GM18909 (cell line): ENCODE results near the gene ASB2.

ENCODE experiments used
- ATAC-seq: cut with Tn5 transposase; IDR thresholded peaks from one replicate; pipeline ENCODE4 v1.9.1; 2021; ENCODE audit warnings: mild to moderate bottlenecking; ENCODE audit not compliant: unreplicated experiment, poor library complexity

ASB2 gene

DNA sequence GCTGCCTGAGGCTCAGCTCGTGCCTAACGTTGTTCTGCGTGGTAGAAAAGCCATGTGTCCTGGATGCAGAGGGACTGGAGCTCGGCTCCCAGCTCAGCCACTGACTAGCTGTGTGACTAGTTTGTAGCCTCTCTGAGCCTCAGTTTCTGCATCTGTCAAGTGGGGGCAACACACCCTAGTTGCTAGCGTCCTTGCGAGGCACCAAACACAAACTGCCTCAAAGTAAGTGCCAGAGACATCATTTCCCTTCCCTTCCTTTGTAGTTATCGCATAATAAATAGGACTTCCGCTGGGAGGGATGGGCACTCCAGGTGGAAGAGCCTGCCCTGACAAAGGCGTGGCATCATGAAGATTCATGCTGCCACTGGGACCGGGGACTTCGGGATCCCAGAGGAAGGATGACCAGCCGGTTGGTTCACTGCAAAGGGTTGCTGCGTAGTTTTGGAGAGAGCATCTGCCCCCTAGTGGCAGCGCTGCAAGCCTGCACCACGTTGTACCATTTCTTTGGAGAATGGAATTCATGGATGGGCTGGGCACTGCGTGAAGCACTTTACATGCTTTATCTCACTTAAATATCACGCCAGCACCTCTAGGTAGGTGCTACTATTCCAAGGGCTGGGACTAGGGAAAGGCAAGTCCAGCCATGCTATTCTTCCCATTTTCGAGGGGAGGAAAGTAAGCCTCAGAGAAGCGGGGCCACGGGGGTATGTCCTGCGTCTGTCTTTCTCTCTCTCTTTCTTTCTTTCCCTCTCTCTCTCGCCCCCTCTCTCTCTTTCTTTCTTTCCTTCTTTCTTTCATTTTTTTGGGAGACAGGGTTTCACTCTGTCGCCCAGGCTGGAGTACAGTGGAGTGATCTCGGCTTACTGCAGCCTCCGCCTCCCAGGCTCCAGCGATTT lies 25.4 kb upstream of the ASB2 start:
- peak; percentile 58 for ATAC-seq

DNA sequence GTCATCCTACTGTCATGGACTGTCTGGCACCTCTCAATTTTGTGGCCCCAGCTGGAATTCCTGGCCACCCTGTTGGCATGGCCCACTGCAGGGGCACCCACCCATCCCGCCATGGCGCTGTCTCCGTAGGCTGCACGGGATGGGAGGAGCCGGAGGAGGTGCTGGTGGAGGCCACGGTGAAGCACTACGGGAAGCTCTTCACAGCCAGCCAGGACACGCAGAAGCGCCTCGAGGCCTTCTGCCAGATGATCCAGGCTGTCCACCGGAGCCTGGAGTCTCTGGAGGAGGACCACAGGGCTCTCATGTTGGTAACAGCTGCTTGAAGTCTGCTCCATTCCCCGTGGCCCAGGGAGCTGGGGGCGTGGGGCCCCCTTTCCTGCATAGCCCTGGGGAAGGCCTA lies 24.6 kb upstream of the ASB2 start:
- no peak for ATAC-seq

DNA sequence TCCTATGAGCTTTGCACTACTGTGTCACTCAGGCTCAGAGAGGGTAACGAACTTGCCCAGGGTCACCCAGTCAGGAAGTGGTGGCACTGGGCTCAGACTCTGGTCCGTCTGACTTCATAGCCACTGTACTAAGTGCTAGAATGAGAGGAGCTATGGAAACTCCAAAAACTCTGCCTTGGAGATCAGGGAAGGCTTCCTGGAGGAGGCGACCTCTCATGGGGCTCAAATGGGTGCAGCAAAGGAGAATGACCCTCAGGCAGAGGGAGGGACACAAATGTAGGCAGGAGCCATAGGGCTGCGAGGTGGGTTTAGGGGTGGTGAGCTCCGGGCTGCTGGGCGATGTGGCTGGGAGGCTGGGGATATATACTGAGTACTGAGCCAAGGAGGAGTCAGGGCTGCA lies 23.9 kb upstream of the ASB2 start:
- no peak for ATAC-seq

DNA sequence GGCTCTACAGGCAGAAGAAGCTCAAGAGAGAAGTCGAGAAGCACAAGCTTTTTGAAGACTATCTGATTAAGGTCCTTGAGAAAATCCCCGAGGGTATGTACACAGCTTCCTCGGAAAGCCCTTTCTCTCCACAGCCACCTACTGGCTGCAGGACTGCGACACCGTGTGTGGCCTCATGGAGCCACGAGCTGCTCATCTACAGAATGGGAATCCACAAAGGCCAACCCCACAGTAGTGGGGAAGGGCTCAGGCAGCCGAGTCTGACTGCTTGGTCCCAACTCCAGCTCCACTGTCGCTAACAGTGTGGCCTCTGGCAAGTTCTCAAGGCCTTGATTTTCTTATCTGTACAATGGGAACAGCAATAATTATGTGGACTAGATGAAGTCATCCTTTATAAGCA lies 23.2 kb upstream of the ASB2 start:
- ATAC-seq = no peak

DNA sequence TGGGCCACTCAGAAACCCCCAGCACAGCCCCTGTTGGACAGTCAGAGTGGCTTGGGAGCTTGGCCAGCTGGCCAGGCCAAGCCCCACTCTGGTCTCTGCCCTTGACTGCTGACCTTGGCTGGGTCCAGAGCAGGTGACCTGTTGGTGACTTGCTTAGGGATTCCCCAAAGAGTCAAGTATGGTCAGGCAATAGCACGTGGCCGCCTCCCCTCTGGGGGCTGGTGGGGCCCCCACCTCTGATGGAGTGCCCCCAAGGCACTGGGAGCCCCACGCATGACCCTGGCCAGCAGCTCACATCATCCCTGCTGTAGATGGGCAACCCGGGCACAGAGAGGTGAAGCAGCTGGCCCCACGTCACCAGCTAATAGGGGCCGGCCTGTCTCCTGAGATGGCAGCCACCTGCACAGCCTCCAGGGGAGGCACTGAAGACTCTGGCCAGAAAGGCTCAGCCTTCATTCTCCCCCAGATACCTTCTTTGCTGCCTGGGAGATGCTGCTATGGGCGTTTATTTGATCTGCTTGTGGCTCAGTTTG lies 22.6 kb upstream of the ASB2 start:
- ATAC-seq = no peak

DNA sequence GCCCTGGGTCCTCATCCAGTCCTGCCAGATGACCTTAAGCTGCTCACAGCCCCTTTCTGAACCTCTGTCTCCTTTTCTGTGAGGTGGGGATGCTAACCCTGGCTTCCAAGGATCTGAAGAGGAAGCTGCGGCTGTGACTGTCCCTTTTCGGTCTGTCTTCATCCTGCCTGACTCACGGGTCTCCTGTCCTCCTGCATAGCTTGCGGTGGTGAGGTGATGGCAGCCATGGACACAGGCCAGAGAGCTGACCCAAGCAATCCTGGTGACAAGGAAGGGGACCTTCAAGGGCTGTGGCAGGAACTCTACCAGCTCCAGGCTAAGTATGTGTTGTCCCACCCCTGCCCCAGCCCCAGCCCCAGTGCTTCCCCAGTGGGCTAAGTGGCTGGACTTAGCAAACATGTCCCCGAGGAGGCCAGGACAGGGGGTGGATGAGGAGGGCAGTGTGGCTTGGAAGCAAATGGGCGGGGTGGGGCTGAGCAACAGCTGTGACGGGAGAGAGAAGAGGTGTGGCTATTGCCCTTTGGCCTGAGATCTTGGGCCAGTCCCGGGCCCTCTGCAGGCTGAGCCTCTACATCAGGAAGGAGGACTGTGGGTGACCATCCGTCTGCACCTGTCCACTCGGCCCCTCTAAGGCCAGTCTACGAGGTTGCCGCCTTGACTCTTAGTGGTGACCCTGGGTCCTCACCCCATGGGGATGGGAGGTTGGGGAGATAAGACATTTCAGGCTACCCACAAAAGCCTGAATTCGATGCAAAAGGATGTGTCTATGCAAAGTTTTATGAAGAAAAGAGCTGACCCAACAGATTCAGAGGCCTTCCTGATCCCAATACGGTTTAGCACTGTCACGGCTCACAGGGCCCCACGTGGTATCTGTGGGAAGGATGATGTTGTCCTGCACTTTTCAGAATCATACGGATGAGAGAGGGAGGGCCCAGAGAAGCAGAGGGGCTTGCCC lies 21.8 kb upstream of the ASB2 start:
- ATAC-seq = no peak

DNA sequence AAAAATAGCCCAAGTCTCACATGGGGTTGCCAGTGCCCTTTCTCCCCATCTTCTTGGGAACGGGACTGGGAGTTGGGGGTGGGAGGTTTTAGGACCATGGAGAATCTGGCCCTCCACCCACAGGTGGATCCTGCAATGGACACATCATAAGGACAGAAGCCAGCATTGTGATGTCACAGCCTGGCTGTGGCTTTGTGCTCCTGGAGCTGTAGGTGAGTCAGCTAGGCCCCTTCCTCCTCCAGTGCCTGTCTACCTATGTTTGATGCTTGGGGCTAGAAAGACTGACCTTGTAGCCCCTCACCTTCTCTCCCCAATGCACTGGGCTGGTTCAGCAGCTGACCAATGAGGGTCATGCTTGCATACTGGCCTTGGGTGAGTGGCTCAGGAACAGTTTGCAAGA lies 20.7 kb upstream of the ASB2 start, which contains the start of gene CCDC197:
CCDC197 (plus strand) TSS at position 220 of the 400 bp plus-strand sequence. CDS start 831 bp downstream, outside the sequence.
- ATAC-seq = no peak

DNA sequence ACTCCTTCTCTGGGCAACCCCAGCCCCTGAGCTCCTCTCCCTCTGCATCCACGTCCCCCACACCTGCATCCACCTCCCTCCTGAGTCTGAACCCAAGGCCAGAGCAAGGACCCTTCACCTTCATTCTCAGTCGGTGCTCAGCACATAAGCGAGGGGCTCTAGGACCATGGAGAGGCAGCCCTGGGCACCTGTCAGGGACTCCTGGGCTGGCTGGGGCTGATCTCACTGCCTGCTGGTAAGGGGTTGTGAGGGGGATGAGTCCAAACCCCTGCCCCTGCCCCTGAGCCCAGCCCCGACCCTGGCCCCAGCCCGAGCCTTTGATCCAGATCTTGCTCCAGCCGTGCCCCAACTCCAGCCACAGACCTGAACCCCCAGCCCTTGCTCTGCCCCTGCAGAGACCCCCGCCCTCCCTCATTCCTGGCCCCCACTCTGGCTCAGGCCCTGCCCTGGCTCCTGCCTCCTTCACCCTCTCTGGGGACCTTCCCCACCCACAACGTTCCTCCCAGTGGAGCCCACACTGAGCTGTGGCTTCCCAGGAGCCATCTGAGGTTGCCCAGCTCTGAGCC lies 19.8 kb upstream of the ASB2 start:
- no peak for ATAC-seq

DNA sequence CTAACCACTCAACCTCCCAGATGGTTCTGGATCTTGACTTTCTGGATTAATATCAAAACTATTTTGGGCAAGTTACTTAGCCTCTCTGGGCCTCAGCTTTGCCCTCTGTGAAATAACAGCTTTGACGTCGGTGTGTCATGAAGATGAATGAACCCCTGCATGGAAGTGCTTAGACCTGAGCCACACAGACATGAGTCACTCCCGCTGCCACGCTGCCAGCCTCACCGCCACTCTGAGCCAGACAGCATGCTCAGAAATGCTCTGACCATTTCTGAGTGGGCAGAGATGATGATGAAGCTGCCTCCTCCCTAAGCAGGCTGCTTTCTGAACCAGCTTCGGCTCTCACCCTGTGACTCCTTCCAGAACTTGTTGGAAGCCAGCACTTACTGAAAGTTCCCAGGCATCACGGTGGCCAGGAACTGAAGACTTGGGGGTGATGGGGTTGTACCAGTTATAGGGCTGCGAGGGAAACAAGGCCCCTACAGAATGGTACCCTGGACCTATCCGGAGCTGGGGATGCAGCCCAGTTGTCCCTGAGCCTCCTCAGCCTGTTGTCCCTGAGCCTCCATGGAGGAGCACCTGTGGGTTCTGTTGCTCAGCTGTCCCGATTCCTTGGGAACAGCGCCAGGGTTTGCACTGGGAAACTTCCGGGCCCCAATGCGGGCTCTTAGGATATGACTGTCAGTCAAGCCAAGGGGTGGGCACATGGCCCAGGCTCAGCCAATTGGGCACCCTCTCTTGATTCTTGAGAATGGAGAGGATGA lies 18.7 kb upstream of the ASB2 start:
- no peak for ATAC-seq

DNA sequence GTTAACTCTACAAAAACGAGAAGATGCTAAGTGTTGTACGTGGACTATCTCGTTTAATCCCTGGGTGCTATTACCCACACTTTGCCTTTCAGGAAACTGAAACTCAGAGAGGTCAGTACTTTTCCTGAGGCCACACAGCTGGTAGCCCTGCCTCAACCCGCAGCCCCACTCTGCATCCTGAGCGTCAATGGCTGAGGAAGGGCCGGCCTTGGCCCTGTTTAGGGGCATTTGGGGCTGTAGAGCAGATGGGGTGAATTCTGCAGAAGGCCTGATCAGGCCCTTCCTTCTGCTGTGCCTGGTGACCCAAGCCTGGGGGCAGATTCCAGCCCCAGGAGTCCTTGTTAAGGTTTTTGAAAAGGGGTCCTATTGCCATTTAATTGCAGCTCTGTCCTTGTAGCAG lies 17.0 kb upstream of the ASB2 start:
- no peak for ATAC-seq

DNA sequence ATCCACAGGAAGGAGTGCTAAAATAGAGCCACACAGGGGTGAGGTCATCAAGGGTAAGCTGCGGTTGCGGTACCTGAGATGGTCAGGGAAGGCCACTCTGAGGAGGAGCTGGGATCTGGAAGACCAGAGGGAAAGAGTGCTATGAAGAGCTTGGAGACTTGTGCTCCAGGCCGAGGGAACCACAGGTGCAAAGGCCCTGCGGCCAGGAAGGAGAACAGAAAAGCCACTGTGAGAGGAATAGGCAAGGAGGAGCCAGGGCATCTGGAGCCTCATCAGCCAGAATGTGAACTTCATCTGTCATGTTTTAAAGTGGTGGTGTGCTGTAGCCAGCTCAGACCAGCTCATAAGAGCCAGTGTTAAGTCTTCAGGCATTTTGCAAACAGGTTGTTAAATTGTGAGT lies 15.3 kb upstream of the ASB2 start:
- ATAC-seq = no peak

DNA sequence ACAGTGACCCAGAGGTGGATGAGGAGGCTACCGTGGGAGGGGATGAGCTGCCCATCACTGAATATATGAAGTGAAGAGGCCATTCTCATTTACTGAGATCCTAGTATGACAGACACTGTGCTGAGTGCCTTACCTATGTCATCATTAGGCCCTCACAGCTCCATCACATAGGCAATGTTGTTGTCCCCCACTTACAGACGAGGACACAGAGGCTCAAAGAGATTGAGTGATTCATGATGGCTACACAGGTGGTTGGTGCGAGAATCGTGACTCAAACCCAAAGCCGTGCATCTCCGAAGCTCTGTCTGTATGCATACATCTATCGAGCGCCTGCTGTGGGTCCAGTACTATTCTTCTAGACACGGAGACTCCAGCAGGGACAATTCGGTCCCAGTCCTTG lies 14.8 kb upstream of the ASB2 start:
- no peak for ATAC-seq

DNA sequence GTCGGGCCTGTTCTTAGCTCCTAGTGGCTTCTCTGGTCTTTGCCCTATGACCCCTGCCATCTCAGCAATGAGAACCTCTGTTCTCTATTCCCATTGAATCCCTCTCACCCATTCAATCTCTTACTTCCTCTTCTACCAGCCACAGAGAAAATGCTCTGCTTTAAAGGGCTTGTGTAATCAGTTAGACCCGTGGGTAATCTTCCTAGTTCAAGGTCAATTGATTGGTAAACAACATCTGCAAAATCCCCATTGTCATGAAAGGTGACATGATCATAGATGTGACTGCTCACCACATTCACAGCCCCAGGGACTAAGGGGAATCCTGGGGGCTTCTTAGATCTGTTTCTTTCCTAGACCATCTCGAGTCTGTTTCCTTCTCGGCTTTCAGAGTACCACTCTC lies 13.6 kb upstream of the ASB2 start:
- peak; percentile 66 for ATAC-seq

DNA sequence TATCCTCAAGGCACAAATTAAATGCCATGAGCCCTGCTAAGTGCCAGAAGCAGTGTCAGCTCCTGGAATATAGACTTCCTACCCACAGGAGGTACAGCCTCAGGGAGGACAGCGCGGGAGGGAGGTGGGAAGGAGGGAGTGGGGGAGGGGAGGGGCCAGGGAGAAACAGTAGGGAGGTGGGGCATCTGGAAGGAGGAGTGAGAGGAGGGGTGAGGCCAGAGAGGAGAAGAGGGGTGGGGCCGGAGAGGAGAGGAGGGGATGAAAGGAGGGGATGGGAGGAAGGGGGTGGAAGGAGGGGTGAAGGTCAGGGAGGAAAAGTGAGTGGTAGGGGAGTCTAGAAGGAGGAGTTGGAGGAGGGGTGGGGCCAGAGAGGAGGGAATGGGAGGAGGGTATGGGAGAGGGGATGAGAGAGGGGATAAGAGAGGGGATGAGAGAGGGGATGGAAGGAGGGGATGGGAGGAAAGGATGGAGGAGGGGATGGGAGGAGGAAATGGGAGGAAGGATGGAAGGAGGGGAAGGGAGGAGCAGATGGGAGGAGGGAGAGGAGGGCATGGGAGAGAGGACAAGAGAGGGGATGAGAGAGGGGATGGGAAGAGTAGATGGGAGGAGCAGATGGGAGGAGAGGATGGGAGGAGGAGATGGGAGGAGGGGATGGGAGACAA lies 11.6 kb upstream of the ASB2 start:
- no peak for ATAC-seq

DNA sequence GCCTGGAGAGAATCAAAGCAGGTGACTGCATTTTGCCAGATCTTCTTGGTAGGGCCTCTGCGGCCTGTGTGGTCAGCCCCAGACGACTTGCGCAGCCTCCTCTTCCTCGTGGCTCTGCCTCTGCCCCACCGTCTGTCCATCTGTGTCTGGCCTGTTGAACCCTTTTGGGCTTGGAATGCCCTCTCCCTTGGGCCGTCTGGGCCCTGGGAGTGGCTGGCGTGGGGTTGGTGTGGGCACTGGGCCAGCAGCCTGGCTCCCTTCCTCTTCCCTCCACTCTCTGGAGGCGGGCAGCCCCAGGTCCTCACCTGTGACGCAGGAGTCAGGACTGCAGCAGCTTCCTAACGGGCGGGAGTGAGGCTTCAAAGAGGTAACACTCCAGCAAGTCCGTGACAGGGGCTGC lies 11.0 kb upstream of the ASB2 start:
- no peak for ATAC-seq

DNA sequence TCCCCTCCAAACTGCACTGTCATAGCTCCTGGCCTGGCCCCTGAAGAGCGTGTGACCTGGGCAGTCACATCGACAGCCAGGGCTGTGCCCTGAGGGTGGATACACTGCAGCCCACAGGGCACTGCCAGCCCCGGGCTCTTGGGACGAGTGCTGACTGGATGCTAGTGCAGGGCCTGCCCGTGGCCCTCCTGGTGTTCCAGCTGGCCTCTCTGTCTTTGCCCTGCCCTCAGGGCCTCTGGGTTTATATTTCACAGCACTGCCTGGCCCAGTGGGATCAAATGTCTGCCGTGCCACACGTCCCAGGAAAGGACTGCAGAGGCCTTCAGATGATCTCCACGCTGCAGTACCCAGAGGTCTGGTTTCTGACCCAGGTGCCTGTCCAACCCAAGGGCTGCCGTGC lies 10.6 kb upstream of the ASB2 start:
- no peak for ATAC-seq

DNA sequence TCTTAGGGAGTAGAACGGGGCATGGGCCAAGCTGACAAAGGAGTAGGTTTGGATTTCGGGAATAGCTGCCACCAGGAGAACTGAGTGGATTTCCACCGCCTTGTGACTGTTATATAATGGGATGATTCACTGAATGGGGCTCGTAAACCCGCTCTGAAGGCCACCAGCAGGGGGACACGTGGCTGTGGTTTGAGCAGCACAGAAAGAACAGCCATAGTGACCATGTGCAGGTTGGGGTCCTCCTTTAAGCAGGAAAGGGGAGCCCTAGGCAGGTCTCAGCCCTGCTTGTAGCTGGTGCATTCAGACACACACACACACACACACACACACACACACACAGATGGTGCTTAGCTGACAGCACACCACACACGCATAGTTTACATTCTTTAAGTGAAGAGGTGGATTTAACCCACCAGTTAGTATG lies 8.6 kb upstream of the ASB2 start:
- no peak for ATAC-seq

DNA sequence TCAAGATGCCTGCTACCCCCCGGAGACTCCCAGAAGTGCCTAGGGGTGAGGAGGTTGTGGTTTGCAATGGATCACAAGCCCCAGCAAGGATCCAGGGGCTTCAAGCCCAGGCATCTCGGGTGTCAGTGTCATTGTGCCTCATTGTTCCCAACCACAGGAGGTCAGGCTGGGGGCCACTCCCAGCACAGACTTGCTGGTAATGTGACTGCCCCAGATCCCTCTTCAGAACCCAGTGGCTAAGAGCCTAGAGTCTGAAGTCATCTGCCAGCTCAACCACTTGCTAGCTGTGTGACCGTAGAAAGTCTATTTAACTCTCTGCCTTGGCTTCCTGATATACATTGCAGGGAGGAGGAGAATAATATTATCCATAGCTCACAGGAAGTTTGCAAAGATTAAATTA lies 7.7 kb upstream of the ASB2 start:
- ATAC-seq = no peak

DNA sequence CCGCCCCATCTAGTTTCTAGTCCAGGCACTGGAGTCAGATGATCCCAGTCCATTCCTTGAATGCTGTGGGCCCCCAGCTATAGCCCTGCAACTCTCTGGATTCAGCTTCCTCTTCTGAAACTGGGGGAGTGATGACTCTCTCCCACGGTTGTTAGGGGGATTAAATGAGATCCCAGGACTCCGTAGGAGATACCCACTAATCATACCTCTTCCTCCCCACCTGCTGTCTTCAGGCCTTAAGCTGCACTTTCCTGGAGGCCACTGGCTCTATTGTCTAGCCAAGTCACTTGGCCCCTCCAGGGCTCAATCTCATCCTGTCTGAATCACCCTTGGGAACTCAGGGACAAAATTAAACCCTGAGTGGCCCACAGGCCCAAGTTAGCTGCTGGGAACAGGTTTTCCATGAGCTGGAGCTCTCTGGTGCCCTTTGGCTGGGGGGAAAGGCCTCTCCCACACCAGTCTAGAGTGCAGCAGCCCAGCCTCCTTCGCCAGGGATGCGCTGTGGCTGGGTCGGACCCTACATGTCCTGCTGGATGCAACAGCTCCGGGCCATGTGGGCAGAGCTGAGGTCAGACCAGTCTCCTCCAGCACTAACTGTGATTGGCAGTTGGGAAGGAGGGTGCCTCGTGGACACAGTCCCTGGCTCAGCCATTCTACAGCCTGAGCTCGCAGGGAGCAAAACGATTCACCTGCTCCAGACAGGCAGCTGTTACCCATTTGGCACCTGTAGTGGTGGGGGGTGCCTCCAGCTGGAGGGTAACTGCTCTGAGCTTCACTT lies 6.0 kb upstream of the ASB2 start:
- no peak for ATAC-seq
